Stimulated activated CD8-positive, alpha-beta memory T cell treated with anti-CD3 and anti-CD28 coated beads, Interleukin-7, amount 100 ng/mL, for 4 hours (primary cell): Measurements from ENCODE around the gene SLC35A5.
"Not testable (repeated sequence)": the region's sequence is repeated elsewhere in the genome, so short reads cannot be mapped to it uniquely, and the experiment has no call there.

Experiments
- DNase-seq, 2 donors: peaks; one replicate each; pipeline ENCODE4 v3.0.0-alpha.2; 2020; ENCODE audit warnings: low read depth in 2 of 2

The SLC35A5 gene

GRCh38 chr3:112561734-112562529, at the start of gene SLC35A5, which contains the start of gene ATG3:
Gene SLC35A5 (plus strand): TSS chr3:112562045. CDS start chr3:112563404, 1,359 bp downstream.
Gene ATG3 (minus strand): TSS chr3:112561962. CDS start chr3:112561528, 434 bp downstream.
- peak; percentile 98 for DNase-seq

GRCh38 chr3:112512320-112512719, 49.5 kb upstream of the SLC35A5 start:
- no peak for DNase-seq

GRCh38 chr3:112514527-112515128, 47.2 kb upstream of the SLC35A5 start:
- DNase-seq = no peak

- DNase-seq = not testable (repeated sequence)
These were observed 42.9 kb upstream of the SLC35A5 start for GRCh38 chr3:112518970-112519369.

- peak in 1 of 2 donors; percentile 8 for DNase-seq
These were observed 42.3 kb upstream of the SLC35A5 start for GRCh38 chr3:112519424-112520001.

- not testable (repeated sequence) for DNase-seq
These were observed 37.7 kb upstream of the SLC35A5 start for GRCh38 chr3:112524127-112524526.

- DNase-seq = no peak
These were observed 31.3 kb upstream of the SLC35A5 start for GRCh38 chr3:112530573-112530972.

GRCh38 chr3:112531358-112531781, 30.5 kb upstream of the SLC35A5 start:
- no peak for DNase-seq

- no peak for DNase-seq
These were observed 21.8 kb upstream of the SLC35A5 start for GRCh38 chr3:112539825-112540650.

- DNase-seq = no peak
These were observed 15.6 kb upstream of the SLC35A5 start for GRCh38 chr3:112546216-112546759.

- DNase-seq = no peak
These were observed 11.0 kb upstream of the SLC35A5 start for GRCh38 chr3:112550859-112551258.

- no peak for DNase-seq
These were observed 6.2 kb upstream of the SLC35A5 start for GRCh38 chr3:112555535-112556170.

GRCh38 chr3:112557976-112558375, 3.9 kb upstream of the SLC35A5 start:
- DNase-seq = no peak

GRCh38 chr3:112560307-112560706, 1.5 kb upstream of the SLC35A5 start:
- DNase-seq = no peak

- peak; percentile 23 to 50 for DNase-seq
These were observed 943 bp upstream of the SLC35A5 start for GRCh38 chr3:112560721-112561483.

- peak in 1 of 2 donors; percentile 78 for DNase-seq
These were observed 436 bp upstream of the SLC35A5 start for GRCh38 chr3:112561484-112561733.

GRCh38 chr3:112564247-112564939, 2.5 kb downstream of the SLC35A5 start:
- DNase-seq = not testable (repeated sequence)

GRCh38 chr3:112564940-112565305, 3.1 kb downstream of the SLC35A5 start:
- DNase-seq = no peak

- no peak for DNase-seq
These were observed 6.8 kb downstream of the SLC35A5 start for GRCh38 chr3:112568642-112569041.

- no peak for DNase-seq
These were observed 7.4 kb downstream of the SLC35A5 start for GRCh38 chr3:112569265-112569664.
